OCI-LY3 (cell line): ENCODE results near the gene HORMAD2.
"Not testable (repeated sequence)": the region's sequence is repeated elsewhere in the genome, so short reads cannot be mapped to it uniquely, and the experiment has no call there.

Experiments used
- H2AFZ ChIP-seq: fragments of 200-600, 300-600 bp; shearing (Covaris generic); 2 replicates; pipeline ENCODE4 v1.6.0; 2014; ENCODE audit warnings: antibody characterized with exemption, low read depth, low read length
- H3K27ac ChIP-seq: fragments of 200-600, 300-600 bp; sonication (generic); 2 replicates; pipeline ENCODE4 v1.5.1; 2014; ENCODE audit warnings: mild to moderate bottlenecking, low read length, moderate library complexity, mixed read lengths
- H3K27me3 ChIP-seq: fragments of 200-600, 300-600 bp; sonication (generic); 2 replicates; pipeline ENCODE4 v1.6.1; 2014; ENCODE audit warnings: low read depth, low read length, mixed read lengths
- H3K36me3 ChIP-seq: fragments of 200-600, 300-600 bp; sonication (generic); replicated peaks from 2 replicates; pipeline ENCODE3; 2014; ENCODE audit warnings: low read depth, low read length, mixed read lengths
- H3K4me1 ChIP-seq: fragments of 300-600, 200-600 bp; sonication (generic); 2 replicates; pipeline ENCODE4 v1.6.1; 2014; ENCODE audit warnings: low read length, mixed read lengths
- H3K4me2 ChIP-seq: fragments of 200-600, 300-600 bp; sonication (generic); 2 replicates; pipeline ENCODE4 v1.6.1; 2014; ENCODE audit warnings: low read length, mixed read lengths
- H3K4me3 ChIP-seq: fragments of 300-600, 200-600 bp; sonication (generic); 2 replicates; pipeline ENCODE4 v1.5.1; 2014; ENCODE audit warnings: antibody characterized with exemption, mild to moderate bottlenecking, low read length, moderate library complexity
- H3K79me2 ChIP-seq: fragments of 300-600, 200-600 bp; shearing (Covaris generic); 2 replicates; pipeline ENCODE4 v1.6.1; 2014; ENCODE audit warnings: mild to moderate bottlenecking, low read length, mixed read lengths
- H3K9ac ChIP-seq: fragments of 300-600, 200-600 bp; shearing (Covaris generic); 2 replicates; pipeline ENCODE4 v1.6.0; 2014; ENCODE audit warnings: mild to moderate bottlenecking, low read length, moderate library complexity
- H3K9me3 ChIP-seq: fragments of 200-600, 300-600 bp; shearing (Covaris generic); 2 replicates; pipeline ENCODE4 v1.6.1; 2014; ENCODE audit warnings: low read length, mixed read lengths; ENCODE audit not compliant: insufficient read depth
- H4K20me1 ChIP-seq: fragments of 200-600, 300-600 bp; sonication (generic); 2 replicates; pipeline ENCODE4 v1.6.1; 2016; ENCODE audit warnings: low read length, mixed read lengths; ENCODE audit not compliant: insufficient read depth
- EZH2phosphoT487 ChIP-seq: fragments of 200-600 bp; shearing (Covaris generic); IDR thresholded peaks from 2 replicates; pipeline ENCODE4 v1.6.1; 2018; ENCODE audit warnings: antibody characterized with exemption, mixed run types, low read depth
- TF ChIP-seq, protein P1 (sequence below): fragments of 200-600, 300-600 bp; sonication (generic); IDR thresholded peaks from 2 replicates; pipeline ENCODE4 v1.5.1; 2014; ENCODE audit warnings: antibody characterized with exemption, low read length, low read depth

HORMAD2 gene

DNA sequence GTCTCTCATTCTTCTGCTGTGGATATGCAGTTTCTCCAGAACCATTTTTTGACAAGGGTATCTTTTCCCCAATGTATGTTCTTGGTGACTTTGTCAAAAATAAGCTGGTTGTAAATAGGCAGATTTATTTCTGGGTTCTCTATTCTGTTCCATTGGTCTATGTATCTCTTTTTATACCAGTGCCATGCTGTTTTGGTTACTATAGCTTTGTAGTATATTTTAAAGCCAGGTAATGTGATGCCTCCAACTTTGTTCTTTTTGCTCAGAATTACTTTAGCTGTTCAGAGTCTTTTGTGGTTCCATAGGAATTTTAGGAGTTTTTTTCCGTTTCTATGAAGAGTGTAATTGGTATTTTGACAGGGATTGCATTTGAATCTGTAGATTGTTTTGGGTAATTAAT, 12.4 kb downstream of the HORMAD2 start:
- Histone ChIP-seq H3K9me3 (no peaks in the 10 kb centered on the region), H2AFZ (no peak overlapping the region), H3K4me1 (no peaks in the 10 kb centered on the region), H3K27me3 (peaks cover 50% of the 10 kb centered on the region), H3K4me3 (no peak overlapping the region), H3K79me2 (no peaks in the 10 kb centered on the region), H4K20me1 (no peaks in the 10 kb centered on the region), H3K4me2 (no peak overlapping the region), H3K36me3 (no peaks in the 10 kb centered on the region), H3K9ac (no peak overlapping the region), H3K27ac (no peak overlapping the region)
- TF ChIP-seq, protein P1, sequence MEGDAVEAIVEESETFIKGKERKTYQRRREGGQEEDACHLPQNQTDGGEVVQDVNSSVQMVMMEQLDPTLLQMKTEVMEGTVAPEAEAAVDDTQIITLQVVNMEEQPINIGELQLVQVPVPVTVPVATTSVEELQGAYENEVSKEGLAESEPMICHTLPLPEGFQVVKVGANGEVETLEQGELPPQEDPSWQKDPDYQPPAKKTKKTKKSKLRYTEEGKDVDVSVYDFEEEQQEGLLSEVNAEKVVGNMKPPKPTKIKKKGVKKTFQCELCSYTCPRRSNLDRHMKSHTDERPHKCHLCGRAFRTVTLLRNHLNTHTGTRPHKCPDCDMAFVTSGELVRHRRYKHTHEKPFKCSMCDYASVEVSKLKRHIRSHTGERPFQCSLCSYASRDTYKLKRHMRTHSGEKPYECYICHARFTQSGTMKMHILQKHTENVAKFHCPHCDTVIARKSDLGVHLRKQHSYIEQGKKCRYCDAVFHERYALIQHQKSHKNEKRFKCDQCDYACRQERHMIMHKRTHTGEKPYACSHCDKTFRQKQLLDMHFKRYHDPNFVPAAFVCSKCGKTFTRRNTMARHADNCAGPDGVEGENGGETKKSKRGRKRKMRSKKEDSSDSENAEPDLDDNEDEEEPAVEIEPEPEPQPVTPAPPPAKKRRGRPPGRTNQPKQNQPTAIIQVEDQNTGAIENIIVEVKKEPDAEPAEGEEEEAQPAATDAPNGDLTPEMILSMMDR = no peak
- TF ChIP-seq EZH2phosphoT487 = no peak

DNA sequence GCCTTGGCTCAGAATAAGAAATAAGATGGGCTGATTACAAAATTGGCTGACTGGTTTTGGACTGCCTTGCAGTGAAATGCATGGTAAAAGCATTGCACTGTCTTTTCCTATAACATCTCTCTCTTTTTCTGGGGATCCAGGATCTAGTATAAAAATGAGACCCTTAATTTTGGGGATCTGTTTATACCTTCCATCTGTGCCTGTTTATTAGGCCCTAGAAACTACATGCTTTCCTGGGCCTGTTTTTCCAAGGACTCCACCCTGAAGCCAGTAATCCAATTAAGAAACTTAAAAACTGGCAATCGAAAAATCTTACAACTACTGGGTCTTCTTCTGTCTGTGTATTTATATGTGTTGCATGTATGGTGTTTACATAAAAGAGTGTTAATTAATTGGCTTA, 14.5 kb downstream of the HORMAD2 start:
- Histone ChIP-seq H3K4me2 (no peak overlapping the region), H3K9ac (no peak overlapping the region), H3K79me2 (no peaks in the 10 kb centered on the region), H4K20me1 (no peaks in the 10 kb centered on the region), H3K4me3 (no peak overlapping the region), H3K36me3 (no peaks in the 10 kb centered on the region), H3K27me3 (peaks cover 64% of the 10 kb centered on the region), H2AFZ (no peak overlapping the region), H3K9me3 (no peaks in the 10 kb centered on the region), H3K27ac (no peak overlapping the region), H3K4me1 (no peaks in the 10 kb centered on the region)
- TF ChIP-seq, protein P1 = no peak
- no peak for TF ChIP-seq EZH2phosphoT487

DNA sequence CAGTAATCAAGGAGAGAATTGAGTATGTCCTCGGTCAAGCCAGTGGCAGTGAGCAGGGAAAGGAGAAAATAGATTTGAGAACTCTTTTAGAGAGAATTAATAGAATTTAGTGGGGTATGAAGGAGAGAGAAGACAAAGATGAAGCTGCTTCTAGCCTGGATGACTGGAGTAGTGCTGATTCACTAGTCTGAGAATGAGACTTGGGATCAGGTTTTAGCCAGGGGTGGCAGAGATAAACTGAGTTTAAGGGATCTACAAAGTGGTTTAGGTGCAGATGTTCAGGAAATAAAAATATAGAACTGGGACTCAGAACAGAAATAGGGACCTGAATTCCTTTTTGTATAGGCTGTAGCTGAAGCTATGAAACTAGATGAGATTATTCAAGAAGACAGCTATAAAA, 17.6 kb downstream of the HORMAD2 start:
- Histone ChIP-seq H3K36me3 (no peaks in the 10 kb centered on the region), H3K4me1 (no peaks in the 10 kb centered on the region), H2AFZ (no peak overlapping the region), H3K9ac (no peak overlapping the region), H3K4me2 (no peak overlapping the region), H4K20me1 (no peaks in the 10 kb centered on the region), H3K27me3 (peaks cover 53% of the 10 kb centered on the region), H3K4me3 (no peak overlapping the region), H3K9me3 (no peaks in the 10 kb centered on the region), H3K79me2 (no peaks in the 10 kb centered on the region), H3K27ac (no peak overlapping the region)
- TF ChIP-seq, protein P1 = no peak
- no peak for TF ChIP-seq EZH2phosphoT487

DNA sequence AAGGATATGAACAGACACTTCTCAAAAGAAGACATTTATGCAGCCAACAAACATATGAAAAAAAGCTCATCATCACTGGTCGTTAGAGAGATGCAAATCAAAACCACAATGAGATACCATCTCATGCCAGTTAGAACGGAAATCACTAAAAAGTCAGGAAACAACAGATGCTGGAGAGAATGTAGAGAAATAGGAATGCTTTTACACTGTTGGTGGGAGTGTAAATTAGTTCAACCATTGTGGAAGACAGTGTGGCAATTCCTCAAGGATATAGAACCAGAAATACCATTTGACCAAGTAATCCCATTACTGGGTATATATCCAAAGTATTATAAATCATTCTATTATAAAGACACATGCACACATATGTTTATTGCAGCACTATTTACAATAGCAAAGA, 20.5 kb downstream of the HORMAD2 start:
- not testable (repeated sequence) for H3K36me3 ChIP-seq, H3K9me3 ChIP-seq, H3K4me1 ChIP-seq, H4K20me1 ChIP-seq, H3K27ac ChIP-seq, H3K9ac ChIP-seq, H3K79me2 ChIP-seq, H2AFZ ChIP-seq, H3K4me2 ChIP-seq, H3K4me3 ChIP-seq
- peaks cover 44% of the 10 kb centered on the region for H3K27me3 ChIP-seq

DNA sequence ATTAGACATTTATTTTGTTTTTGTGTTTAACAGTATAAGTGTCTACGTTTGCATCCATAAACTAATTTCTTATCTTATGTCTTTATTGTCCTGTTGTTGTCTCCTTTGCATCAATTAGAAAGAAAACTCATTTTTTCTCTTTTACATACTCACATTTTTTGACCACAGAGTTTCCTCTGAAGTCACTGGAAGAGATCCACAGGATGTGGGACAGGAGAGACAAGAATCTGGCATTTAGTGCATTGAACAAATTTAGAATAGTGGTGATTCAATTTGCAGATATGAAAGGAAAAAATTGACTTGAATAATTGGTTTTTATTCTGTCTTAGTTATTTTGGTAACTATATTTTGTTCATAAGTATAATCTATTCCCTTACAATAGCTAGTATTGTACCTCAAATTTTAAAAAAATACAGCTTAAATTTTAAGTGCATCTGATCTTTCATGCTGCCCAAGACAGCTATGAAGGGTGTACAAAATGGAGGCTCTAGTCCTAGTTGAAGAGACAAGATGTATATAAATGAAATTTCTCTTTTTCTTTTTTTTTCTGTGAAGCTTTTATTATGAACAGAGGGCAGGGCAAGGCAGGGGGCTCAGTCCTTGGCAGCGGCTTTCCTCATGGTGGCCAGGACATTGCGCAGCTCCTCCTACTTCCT, 24.4 kb downstream of the HORMAD2 start:
- Histone ChIP-seq H3K4me3 (no peak overlapping the region), H3K4me1 (no peaks in the 10 kb centered on the region), H3K9ac (no peak overlapping the region), H3K4me2 (no peak overlapping the region), H3K36me3 (no peaks in the 10 kb centered on the region), H3K9me3 (no peaks in the 10 kb centered on the region), H3K27ac (no peak overlapping the region), H3K27me3 (peaks cover 33% of the 10 kb centered on the region), H2AFZ (no peak overlapping the region), H4K20me1 (no peaks in the 10 kb centered on the region), H3K79me2 (no peaks in the 10 kb centered on the region)
- no peak for TF ChIP-seq EZH2phosphoT487
